NB4 (cell line): ENCODE results near the gene PTPRD.

Experiments used
- POLR2A ChIP-seq: IDR thresholded peaks from 2 replicates; pipeline ENCODE4 v1.6.1; 2011; ENCODE audit warnings: mild to moderate bottlenecking; ENCODE audit not compliant: insufficient read length; ENCODE audit errors: extremely low read depth
- TF ChIP-seq, protein P1 (sequence below): IDR thresholded peaks from one replicate; pipeline ENCODE4 v1.5.1; 2012; ENCODE audit warnings: low read depth, low read length
- TF ChIP-seq, protein P2 (sequence below): IDR thresholded peaks from 2 replicates; pipeline ENCODE4 v1.6.1; 2011; ENCODE audit warnings: low read depth, low read length

DNA sequence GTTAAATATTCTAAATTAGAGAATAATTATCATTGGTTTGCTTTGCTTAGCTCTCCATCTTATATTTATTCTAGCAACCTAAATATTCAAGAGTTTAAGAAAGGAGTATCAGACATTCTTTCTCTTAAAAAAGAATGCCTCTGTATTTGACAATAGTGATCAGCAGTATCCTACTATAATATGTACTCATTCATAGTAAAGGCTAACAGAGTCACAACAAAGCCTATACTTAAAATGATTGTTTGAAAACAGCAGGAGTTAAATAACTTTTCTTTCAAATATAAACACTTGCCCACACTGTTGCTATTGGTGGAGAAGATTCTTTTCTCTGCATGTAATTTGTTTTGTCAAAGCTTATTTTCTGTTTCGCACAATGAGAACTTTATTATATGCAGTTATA, 178.4 kb downstream of the PTPRD start:
- TF ChIP-seq, protein P1, sequence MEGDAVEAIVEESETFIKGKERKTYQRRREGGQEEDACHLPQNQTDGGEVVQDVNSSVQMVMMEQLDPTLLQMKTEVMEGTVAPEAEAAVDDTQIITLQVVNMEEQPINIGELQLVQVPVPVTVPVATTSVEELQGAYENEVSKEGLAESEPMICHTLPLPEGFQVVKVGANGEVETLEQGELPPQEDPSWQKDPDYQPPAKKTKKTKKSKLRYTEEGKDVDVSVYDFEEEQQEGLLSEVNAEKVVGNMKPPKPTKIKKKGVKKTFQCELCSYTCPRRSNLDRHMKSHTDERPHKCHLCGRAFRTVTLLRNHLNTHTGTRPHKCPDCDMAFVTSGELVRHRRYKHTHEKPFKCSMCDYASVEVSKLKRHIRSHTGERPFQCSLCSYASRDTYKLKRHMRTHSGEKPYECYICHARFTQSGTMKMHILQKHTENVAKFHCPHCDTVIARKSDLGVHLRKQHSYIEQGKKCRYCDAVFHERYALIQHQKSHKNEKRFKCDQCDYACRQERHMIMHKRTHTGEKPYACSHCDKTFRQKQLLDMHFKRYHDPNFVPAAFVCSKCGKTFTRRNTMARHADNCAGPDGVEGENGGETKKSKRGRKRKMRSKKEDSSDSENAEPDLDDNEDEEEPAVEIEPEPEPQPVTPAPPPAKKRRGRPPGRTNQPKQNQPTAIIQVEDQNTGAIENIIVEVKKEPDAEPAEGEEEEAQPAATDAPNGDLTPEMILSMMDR: no peak
- no peak for TF ChIP-seq POLR2A
- TF ChIP-seq, protein P2, sequence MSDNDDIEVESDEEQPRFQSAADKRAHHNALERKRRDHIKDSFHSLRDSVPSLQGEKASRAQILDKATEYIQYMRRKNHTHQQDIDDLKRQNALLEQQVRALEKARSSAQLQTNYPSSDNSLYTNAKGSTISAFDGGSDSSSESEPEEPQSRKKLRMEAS: no peak
